Astrocyte (in vitro differentiated cells and primary cell): Measurements from ENCODE around the gene SHISA9.

Source experiments
- CTCF ChIP-seq: IDR thresholded peaks from 2 replicates; pipeline ENCODE4 v1.5.1; 2011; ENCODE audit warnings: low read depth, mild to moderate bottlenecking, inconsistent platforms, low read length, moderate library complexity; ENCODE audit not compliant: insufficient read depth
- EZH2 ChIP-seq: IDR thresholded peaks from 2 replicates; pipeline ENCODE4 v1.6.1; 2012; ENCODE audit warnings: mild to moderate bottlenecking, low read length, inconsistent platforms; ENCODE audit not compliant: insufficient read depth

- TF ChIP-seq CTCF = no peak
- no peak for TF ChIP-seq EZH2
Observed at GRCh38 chr16:12906271-12906670, 4.9 kb downstream of the SHISA9 start.
